GM23338 (cell line): ENCODE data around the gene ADCY1. TPM values are rescaled to one million over a fixed set of nuclear protein-coding genes. Genes with fewer than 3 reads are reported as not detected.
"Not testable (repeated sequence)": the region's sequence is repeated elsewhere in the genome, so short reads cannot be mapped to it uniquely, and the experiment has no call there.

ENCODE experiments used
- ATAC-seq: fragments of 200-7000 bp; cut with Tn5 transposase; 3 replicates; pipeline ENCODE4 v1.9.1; 2020
- DNase-seq: peaks from one replicate; pipeline ENCODE4 v3.0.0-alpha.2; 2015; ENCODE audit warnings: low spot score
- H2AFZ ChIP-seq: fragments of 200-600 bp; sonication (generic); 2 replicates; pipeline ENCODE4 v1.8.0; 2016; ENCODE audit warnings: antibody characterized with exemption, mild to moderate bottlenecking, moderate library complexity
- H3F3A ChIP-seq: fragments of 200-600 bp; sonication (generic); replicated peaks from 2 replicates; pipeline ENCODE4 v1.8.0; 2017; ENCODE audit warnings: antibody characterized with exemption, mixed run types, low read depth
- H3K27ac ChIP-seq: fragments of 200-600 bp; sonication (generic); 2 replicates; pipeline ENCODE4 v1.6.1; 2016; ENCODE audit warnings: low read depth
- H3K27me3 ChIP-seq: fragments of 200-600 bp; sonication (generic); 2 replicates; pipeline ENCODE4 v1.8.0; 2016; ENCODE audit warnings: mild to moderate bottlenecking, mixed run types, moderate library complexity; ENCODE audit not compliant: insufficient read depth
- H3K36me3 ChIP-seq: fragments of 200-600 bp; sonication (generic); 2 replicates; pipeline ENCODE4 v1.8.0; 2016; ENCODE audit warnings: mild to moderate bottlenecking; ENCODE audit not compliant: insufficient read depth
- H3K4me1 ChIP-seq: fragments of 200-600 bp; sonication (generic); 2 replicates; pipeline ENCODE4 v1.8.0; 2016; ENCODE audit warnings: mild to moderate bottlenecking, moderate library complexity; ENCODE audit not compliant: insufficient read depth
- H3K4me2 ChIP-seq: fragments of 200-600 bp; sonication (generic); 2 replicates; pipeline ENCODE4 v1.7.1; 2017; ENCODE audit warnings: mixed run types
- H3K4me3 ChIP-seq: fragments of 200-600 bp; sonication (generic); 2 replicates; pipeline ENCODE4 v1.6.1; 2016; ENCODE audit warnings: mixed run types
- H3K79me2 ChIP-seq: fragments of 200-600 bp; sonication (generic); replicated peaks from 2 replicates; pipeline ENCODE4 v1.8.0; 2017; ENCODE audit warnings: mild to moderate bottlenecking; ENCODE audit not compliant: insufficient read depth
- H3K9me2 ChIP-seq: fragments of 200-600 bp; sonication (generic); 2 replicates; pipeline ENCODE4 v1.8.0; 2017; ENCODE audit not compliant: insufficient read depth
- H4K20me1 ChIP-seq: fragments of 200-600 bp; sonication (generic); replicated peaks from 2 replicates; pipeline ENCODE4 v1.8.0; 2017; ENCODE audit warnings: mild to moderate bottlenecking; ENCODE audit not compliant: insufficient read depth
- H3K27ac Mint-ChIP-seq: 2 replicates; pipeline ENCODE4 v1.8.0; 2020; ENCODE audit warnings: inconsistent platforms, mild to moderate bottlenecking, moderate library complexity, mixed read lengths
- H3K27me3 Mint-ChIP-seq: 3 replicates; pipeline ENCODE4 v1.8.0; 2022; ENCODE audit warnings: low read depth, mild to moderate bottlenecking, moderate library complexity, mixed read lengths, inconsistent platforms; ENCODE audit not compliant: insufficient read depth, poor library complexity
- H3K36me3 Mint-ChIP-seq: 3 replicates; pipeline ENCODE4 v1.8.0; 2021; ENCODE audit warnings: low read depth, mild to moderate bottlenecking, inconsistent platforms, moderate library complexity, mixed read lengths
- H3K4me1 Mint-ChIP-seq: 3 replicates; pipeline ENCODE4 v1.8.0; 2020; ENCODE audit warnings: mild to moderate bottlenecking, inconsistent platforms, mixed read lengths
- H3K4me3 Mint-ChIP-seq: 3 replicates; pipeline ENCODE4 v1.8.0; 2021; ENCODE audit warnings: moderate library complexity, mild to moderate bottlenecking, inconsistent platforms, mixed read lengths
- H3K9me3 Mint-ChIP-seq: 3 replicates; pipeline ENCODE4 v1.8.0; 2020; ENCODE audit warnings: moderate library complexity, mild to moderate bottlenecking, inconsistent platforms, mixed read lengths
- CREB1 ChIP-seq: fragments of 250-450 bp; sonication (Bioruptor Pico); IDR thresholded peaks from 2 replicates; pipeline ENCODE4 v1.5.0; 2020; ENCODE audit warnings: low read depth, mild to moderate bottlenecking, moderate library complexity
- EZH2phosphoT487 ChIP-seq: fragments of 200-600 bp; sonication (generic); IDR thresholded peaks from one replicate; pipeline ENCODE4 v1.8.1; 2018; ENCODE audit warnings: antibody characterized with exemption; ENCODE audit not compliant: unreplicated experiment
- JUNB ChIP-seq: IDR thresholded peaks from one replicate; pipeline ENCODE4 v1.6.1; 2016; ENCODE audit warnings: antibody characterized with exemption; ENCODE audit not compliant: unreplicated experiment
- ZNF331 ChIP-seq: fragments of 250-450 bp; sonication (Bioruptor Pico); IDR thresholded peaks from 2 replicates; pipeline ENCODE4 v1.5.0; 2020; ENCODE audit warnings: low read depth, mild to moderate bottlenecking, moderate library complexity
- polyA plus RNA-seq: library from polyadenylated mRNA; unstranded; fragments of >200 nt; fragmentation: Nextera tagmentation; extraction: Ambion mirVana; gene quantifications from 2 replicates; pipeline ENCODE4 v1.2.1, GENCODE V29; 2016
- total RNA-seq: library from RNA; depleted of rRNA; stranded (reverse); fragments of >200 nt; shearing (Covaris generic); gene quantifications from 2 replicates; pipeline ENCODE4 v1.2.3, GENCODE V29; 2014
- TF ChIP-seq, protein P1 (sequence below), 2 experiments: fragments of 200-600 bp in 1 of 2; sonication (generic) in 1 of 2; conservative IDR thresholded peaks; 2 replicates each; pipeline versions ENCODE4 v1.5.1 to v1.6.1; 2016 to 2017; ENCODE audit warnings: antibody characterized with exemption in 2 of 2, low read depth in 2 of 2, mild to moderate bottlenecking in 2 of 2, moderate library complexity in 1 of 2
- TF ChIP-seq, protein P2 (sequence below): IDR thresholded peaks from 2 replicates; pipeline ENCODE4 v1.6.1; 2016; ENCODE audit warnings: antibody characterized with exemption

The ADCY1 gene
- total and polyA plus RNA-seq, 2 experiments from 2014 or later = 2.3 to 18.7 TPM

DNA sequence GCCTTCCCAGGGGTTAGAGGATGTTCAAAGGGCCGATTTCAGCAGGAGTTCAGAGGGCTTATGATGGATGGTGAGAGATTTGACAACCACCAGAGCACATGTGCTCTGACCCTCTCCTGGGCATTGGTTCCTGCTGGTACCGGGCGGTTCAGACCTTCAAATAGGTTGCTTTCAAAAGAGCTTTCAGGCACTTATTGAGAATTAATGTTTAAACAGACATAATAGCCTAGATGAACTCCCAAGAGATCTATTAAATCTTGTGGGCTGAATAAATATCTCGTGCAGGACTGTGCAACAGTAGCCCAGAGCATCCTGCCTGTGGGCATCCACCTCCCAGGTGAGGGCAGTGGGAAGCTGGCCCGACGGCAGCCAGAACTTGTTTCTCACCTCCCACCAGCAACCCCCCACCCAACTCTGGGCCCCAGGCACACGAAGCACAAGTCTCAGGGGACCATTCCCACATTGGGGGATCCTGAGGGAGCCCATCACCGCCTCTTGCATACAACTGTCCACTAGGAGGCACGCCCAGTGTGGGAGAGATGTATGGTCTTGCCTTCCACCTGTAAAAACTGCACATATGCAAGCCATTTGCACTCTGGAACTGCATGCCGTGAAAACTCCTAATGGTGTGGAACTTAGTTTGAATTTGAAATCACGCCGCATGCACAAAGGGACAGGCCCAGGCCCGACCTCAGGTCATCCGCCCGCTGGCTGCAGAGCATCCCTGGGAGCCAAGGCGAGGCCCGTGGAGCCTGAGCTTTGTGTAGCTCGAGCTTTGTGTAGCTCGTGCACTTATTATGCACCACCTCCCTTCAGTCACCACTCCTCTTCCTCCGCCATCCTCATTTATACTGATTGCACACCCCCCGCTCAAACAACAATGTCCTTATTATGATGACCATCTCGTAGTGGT is 147.8 kb downstream of the ADCY1 start:
- Mint-ChIP-seq H3K9me3 (peaks cover 10% of the 10 kb centered on the region), H3K4me3 (no peak overlapping the region), H3K4me1 (no peaks in the 10 kb centered on the region), H3K27ac (no peak overlapping the region), H3K27me3 (peaks cover 7% of the 10 kb centered on the region), H3K36me3 (peaks cover 36% of the 10 kb centered on the region)
- Histone ChIP-seq H3K4me2 (no peak overlapping the region), H3K27me3 (no peaks in the 10 kb centered on the region), H3F3A (no peaks in the 10 kb centered on the region), H3K4me1 (no peaks in the 10 kb centered on the region), H3K36me3 (peaks cover 13% of the 10 kb centered on the region; the same call in 1 of the 2 replicates), H3K9me2 (no peaks in the 10 kb centered on the region; the same call in 1 of the 2 replicates), H3K27ac (no peak overlapping the region), H3K4me3 (no peak overlapping the region), H3K79me2 (no peaks in the 10 kb centered on the region), H2AFZ (no peak overlapping the region), H4K20me1 (no peaks in the 10 kb centered on the region)
- TF ChIP-seq, protein P1, sequence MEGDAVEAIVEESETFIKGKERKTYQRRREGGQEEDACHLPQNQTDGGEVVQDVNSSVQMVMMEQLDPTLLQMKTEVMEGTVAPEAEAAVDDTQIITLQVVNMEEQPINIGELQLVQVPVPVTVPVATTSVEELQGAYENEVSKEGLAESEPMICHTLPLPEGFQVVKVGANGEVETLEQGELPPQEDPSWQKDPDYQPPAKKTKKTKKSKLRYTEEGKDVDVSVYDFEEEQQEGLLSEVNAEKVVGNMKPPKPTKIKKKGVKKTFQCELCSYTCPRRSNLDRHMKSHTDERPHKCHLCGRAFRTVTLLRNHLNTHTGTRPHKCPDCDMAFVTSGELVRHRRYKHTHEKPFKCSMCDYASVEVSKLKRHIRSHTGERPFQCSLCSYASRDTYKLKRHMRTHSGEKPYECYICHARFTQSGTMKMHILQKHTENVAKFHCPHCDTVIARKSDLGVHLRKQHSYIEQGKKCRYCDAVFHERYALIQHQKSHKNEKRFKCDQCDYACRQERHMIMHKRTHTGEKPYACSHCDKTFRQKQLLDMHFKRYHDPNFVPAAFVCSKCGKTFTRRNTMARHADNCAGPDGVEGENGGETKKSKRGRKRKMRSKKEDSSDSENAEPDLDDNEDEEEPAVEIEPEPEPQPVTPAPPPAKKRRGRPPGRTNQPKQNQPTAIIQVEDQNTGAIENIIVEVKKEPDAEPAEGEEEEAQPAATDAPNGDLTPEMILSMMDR (conservative IDR thresholded peaks at IDR 0.05; ENCODE audit: low read depth in 2 of 2) = peak in 1 of 2 experiments; percentile 36; a peak in 3 of 4 replicates
- TF ChIP-seq EZH2phosphoT487 = no peak
- DNase-seq (peak; percentile 30), ATAC-seq (peak; percentile 68)

DNA sequence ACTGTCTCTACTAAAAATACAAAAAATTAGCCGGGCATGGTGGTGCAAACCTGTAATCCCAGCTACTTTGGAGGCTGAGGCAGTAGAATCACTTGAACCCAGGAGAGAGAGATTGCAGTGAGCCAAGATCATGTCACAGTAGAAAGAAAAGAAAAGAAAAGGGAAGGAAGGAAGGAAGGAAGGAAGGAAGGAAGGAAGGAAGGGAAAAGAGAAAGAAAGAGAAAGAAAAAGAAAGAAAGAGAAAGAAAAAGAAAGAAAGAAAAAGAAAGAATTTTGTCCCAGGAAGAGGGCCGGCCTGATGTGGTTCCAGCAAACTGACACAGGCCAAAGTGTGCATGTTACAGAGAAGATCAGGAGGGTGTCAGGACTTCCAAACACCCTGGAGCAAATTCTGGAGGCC is 151.1 kb downstream of the ADCY1 start:
- H3K27ac Mint-ChIP-seq, H4K20me1 ChIP-seq, H3K9me2 ChIP-seq, H3K4me1 Mint-ChIP-seq, H3K27me3 ChIP-seq, H3K4me2 ChIP-seq, H3K4me1 ChIP-seq, DNase-seq, H3K27ac ChIP-seq, H2AFZ ChIP-seq, H3K27me3 Mint-ChIP-seq, ATAC-seq, H3K4me3 ChIP-seq, H3F3A ChIP-seq, H3K4me3 Mint-ChIP-seq, H3K79me2 ChIP-seq: not testable (repeated sequence)
- Mint-ChIP-seq H3K36me3 (peaks cover 51% of the 10 kb centered on the region), H3K9me3 (peaks cover 17% of the 10 kb centered on the region)
- H3K36me3 ChIP-seq = peaks cover 23% of the 10 kb centered on the region; the same call in 1 of the 2 replicates

DNA sequence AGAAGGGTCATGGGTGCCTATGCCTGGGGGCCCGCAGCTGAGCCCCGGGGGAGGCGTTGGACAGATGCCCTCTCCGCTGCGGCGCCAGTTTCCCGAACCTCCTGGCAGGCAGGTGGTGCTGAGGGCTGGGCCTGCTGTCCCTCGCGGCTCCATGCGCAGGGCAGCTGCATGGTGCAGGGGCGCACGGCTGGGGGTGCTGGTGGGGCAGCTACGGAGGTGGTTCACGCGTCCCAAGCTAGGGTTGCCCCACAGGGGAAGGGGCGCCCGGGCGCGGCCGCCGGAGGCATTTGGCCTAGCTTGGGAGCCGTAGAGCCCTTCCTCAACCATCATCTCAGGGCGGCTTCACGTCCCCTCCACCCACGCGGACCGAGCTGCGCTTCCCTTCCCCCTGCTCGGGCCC is 152.7 kb downstream of the ADCY1 start:
- Histone ChIP-seq H2AFZ (no peak overlapping the region), H3F3A (no peaks in the 10 kb centered on the region), H3K4me3 (no peak overlapping the region), H3K36me3 (peaks cover 23% of the 10 kb centered on the region; the same call in 1 of the 2 replicates), H4K20me1 (no peaks in the 10 kb centered on the region), H3K4me1 (no peaks in the 10 kb centered on the region), H3K9me2 (no peaks in the 10 kb centered on the region; the same call in 1 of the 2 replicates), H3K27ac (no peak overlapping the region), H3K27me3 (no peaks in the 10 kb centered on the region), H3K79me2 (no peaks in the 10 kb centered on the region), H3K4me2 (no peak overlapping the region)
- TF ChIP-seq CREB1 (CRISPR knock-in tag) (no peak), ZNF331 (CRISPR knock-in tag) (no peak), JUNB (no peak)
- TF ChIP-seq, protein P1 (conservative IDR thresholded peaks at IDR 0.05; ENCODE audit: low read depth in 2 of 2) = no peak
- TF ChIP-seq, protein P2, sequence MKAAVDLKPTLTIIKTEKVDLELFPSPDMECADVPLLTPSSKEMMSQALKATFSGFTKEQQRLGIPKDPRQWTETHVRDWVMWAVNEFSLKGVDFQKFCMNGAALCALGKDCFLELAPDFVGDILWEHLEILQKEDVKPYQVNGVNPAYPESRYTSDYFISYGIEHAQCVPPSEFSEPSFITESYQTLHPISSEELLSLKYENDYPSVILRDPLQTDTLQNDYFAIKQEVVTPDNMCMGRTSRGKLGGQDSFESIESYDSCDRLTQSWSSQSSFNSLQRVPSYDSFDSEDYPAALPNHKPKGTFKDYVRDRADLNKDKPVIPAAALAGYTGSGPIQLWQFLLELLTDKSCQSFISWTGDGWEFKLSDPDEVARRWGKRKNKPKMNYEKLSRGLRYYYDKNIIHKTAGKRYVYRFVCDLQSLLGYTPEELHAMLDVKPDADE = no peak
- ATAC-seq = no peak
- Mint-ChIP-seq H3K27ac (no peak overlapping the region), H3K36me3 (peaks cover 51% of the 10 kb centered on the region), H3K9me3 (peaks cover 17% of the 10 kb centered on the region), H3K4me3 (no peak overlapping the region), H3K27me3 (peaks cover 5% of the 10 kb centered on the region), H3K4me1 (no peaks in the 10 kb centered on the region)
- DNase-seq = no peak

DNA sequence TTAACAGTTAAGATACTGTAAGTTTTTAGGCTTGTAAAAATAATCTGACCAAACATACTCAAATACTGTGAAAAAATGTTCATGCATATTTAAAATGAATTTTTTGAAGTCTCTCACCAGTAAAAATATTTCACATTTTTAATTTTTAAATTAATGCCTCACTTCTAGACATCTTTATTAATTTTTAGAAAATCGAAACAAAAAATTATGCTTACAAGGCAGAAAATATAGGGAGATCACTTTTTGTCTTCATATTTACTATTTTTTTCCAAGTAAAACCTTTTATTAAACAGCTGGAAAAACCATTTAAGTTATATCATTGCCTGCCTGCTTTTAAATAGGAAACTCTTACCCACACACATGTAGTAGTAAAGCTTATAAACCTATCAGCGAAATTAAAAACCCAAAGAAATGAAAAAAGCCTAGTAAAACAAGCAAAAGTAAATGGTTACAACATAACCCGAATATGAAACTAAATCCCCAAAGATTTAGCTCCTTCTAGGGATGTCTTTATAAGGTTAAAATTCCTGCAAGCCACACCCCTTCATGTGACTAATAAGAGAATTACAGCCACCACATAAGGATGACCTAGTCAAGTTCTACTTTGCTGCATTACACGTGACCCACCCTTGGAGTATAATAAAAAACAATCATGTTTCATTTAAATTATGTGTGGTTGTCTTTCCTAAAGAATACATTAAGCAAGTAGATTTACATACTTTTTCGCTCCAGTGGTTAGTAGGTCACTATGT is 157.7 kb downstream of the ADCY1 start:
- H3K4me1 Mint-ChIP-seq, H3K27me3 ChIP-seq, H3K9me3 Mint-ChIP-seq, H3K9me2 ChIP-seq, H3K27ac ChIP-seq, H4K20me1 ChIP-seq, H3K27ac Mint-ChIP-seq, H3K4me2 ChIP-seq, DNase-seq, H3K79me2 ChIP-seq, H3K4me3 Mint-ChIP-seq, H2AFZ ChIP-seq, H3K27me3 Mint-ChIP-seq, ATAC-seq, H3F3A ChIP-seq, H3K4me1 ChIP-seq, H3K4me3 ChIP-seq: not testable (repeated sequence)
- peaks cover 10% of the 10 kb centered on the region; the same call in 1 of the 2 replicates for H3K36me3 ChIP-seq
- H3K36me3 Mint-ChIP-seq = peaks cover 26% of the 10 kb centered on the region
